ENCODE measurements around the gene CCL11. TPM values are rescaled to one million over a fixed set of nuclear protein-coding genes. Genes with fewer than 3 reads are reported as not detected.

Gene CCL11
- total RNA-seq (2021; ENCODE audit: unreplicated experiment) (not detected), Bru-seq, nascent RNA (not detected), BruChase-seq, experiment 1, labeled RNA remaining after a 2-hour chase (not detected), BruChase-seq, experiment 2, labeled RNA remaining after a 6-hour chase (not detected)
- not detected for polyA plus RNA-seq (2012; ENCODE audit: insufficient read length)
- long read RNA-seq, result 0 reads

DNA sequence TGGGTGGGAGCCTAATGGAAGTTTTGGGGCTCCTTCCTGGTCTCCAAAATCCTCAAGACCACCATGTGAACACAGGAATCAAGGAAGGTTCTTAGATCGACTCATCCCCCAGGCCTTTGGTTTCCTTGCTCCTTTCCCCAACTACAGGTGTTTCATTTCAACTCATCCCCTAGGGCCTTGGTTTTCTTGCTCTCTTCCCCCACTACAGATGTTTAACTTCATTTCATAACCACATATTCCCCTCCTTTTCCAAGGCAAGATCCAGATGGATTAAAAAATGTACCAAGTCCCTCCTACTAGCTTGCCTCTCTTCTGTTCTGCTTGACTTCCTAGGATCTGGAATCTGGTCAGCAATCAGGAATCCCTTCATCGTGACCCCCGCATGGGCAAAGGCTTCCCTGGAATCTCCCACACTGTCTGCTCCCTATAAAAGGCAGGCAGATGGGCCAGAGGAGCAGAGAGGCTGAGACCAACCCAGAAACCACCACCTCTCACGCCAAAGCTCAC is at the start of gene CCL11:
Gene CCL11 (plus strand): TSS at position 457 of the 507 bp plus-strand sequence. CDS start 67 bp downstream, outside the sequence.
- DNase-seq (ENCODE audit: low read depth, low spot score) (no peak), ATAC-seq (no peak)
- H3K36me3 ChIP-seq (ENCODE audit: control insufficient read depth, insufficient read depth, low read length), result no peaks in the 10 kb centered on the region
- CTCF ChIA-PET, result no interaction called here
- no peaks in the 10 kb centered on the region for H3K27me3 ChIP-seq (ENCODE audit: control insufficient read depth, insufficient read depth, low read length)
- no peaks in the 10 kb centered on the region for H3K9me3 ChIP-seq (ENCODE audit: control insufficient read depth, insufficient read depth, low read depth, low read length)
- in situ Hi-C loops (cut with HindIII; ENCODE audit: low pct_unique_long_range_greater_than_20kb, low sequenced_read_pairs) (no loop called here), intact Hi-C loops (cut with micrococcal nuclease; ENCODE audit: unreplicated experiment) (no loop called here)
- BruUV-seq (replicated peaks), result no TSS peak
- no peak within 1 kb of the TSS for H3K4me3 ChIP-seq (ENCODE audit: low read depth in 2 of 2, low read length in 2 of 2)
- no peak for TF ChIP-seq REST (IDR thresholded peaks at IDR 0.05; ENCODE audit: insufficient read depth in 1 of 2, low read depth in 2 of 2, low read length in 1 of 2)
- no peak for TF ChIP-seq SIN3A (IDR thresholded peaks at IDR 0.05; ENCODE audit: borderline replicate concordance, insufficient read depth, low read depth, low read length)
- no peak for TF ChIP-seq CTCF (IDR thresholded peaks at IDR 0.05)
- no peak for TF ChIP-seq TCF7L2 (IDR thresholded peaks at IDR 0.05; ENCODE audit: low read depth, low read length)
- TF ChIP-seq POLR2AphosphoS5 (IDR thresholded peaks at IDR 0.05; ENCODE audit: low read depth, low read length), result no peak
- H3K27ac ChIP-seq (ENCODE audit: low read length), result no peak within 1 kb of the TSS
- POLR2A ChIA-PET, result no interaction called here
- H3K4me1 ChIP-seq (ENCODE audit: control insufficient read depth, insufficient read depth, low read length), result no peaks in the 10 kb centered on the region

DNA sequence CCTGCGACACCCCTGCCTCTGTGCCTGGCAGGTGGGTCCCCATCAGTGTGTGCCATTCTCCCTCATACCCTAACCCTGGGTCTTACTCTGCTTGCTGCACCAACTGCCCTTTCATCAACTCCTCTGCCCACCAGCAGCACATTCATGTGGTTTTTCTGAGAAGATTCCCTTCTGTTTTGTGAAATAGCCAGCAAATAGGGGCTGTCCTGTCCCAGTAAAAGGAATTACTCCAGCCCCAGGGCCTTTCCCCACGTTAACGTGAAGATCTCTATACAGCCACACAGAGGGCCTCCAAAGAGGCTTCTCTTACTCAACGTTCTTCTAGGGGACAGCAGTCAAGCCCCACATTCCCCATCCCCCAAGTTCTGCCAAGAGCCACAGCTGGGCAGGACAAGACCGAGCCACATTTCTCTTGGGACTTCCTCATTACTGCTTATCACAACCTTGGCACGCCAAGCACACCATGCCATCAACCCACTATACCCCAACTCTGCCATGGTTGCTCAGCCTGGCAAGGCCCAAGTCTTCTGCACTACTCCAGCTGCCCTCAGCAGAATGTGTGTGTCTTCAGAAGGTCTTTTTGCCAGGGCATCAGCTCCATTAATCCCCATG is 49.2 kb upstream of the CCL11 start:
- in situ Hi-C loops (cut with HindIII; ENCODE audit: low pct_unique_long_range_greater_than_20kb, low sequenced_read_pairs), result no loop called here
- no peak for TF ChIP-seq POLR2AphosphoS5 (IDR thresholded peaks at IDR 0.05; ENCODE audit: low read depth, low read length)
- H3K9me3 ChIP-seq (ENCODE audit: control insufficient read depth, insufficient read depth, low read depth, low read length), result no peaks in the 10 kb centered on the region
- DNase-seq (ENCODE audit: low read depth, low spot score) (no peak), ATAC-seq (no peak)
- intact Hi-C loops (cut with micrococcal nuclease; ENCODE audit: unreplicated experiment), result no loop called here
- H3K4me3 ChIP-seq (ENCODE audit: low read depth in 2 of 2, low read length in 2 of 2), result no peak overlapping the region
- H3K27me3 ChIP-seq (ENCODE audit: control insufficient read depth, insufficient read depth, low read length), result no peaks in the 10 kb centered on the region
- ChIA-PET CTCF (interaction anchor here (1.4 kb wide), 1 partner anchor 36 kb away, joined by 3 read pairs; no protein-coding TSS in a partner anchor), POLR2A (no interaction called here)
- H3K4me1 ChIP-seq (ENCODE audit: control insufficient read depth, insufficient read depth, low read length), result peaks cover 44% of the 10 kb centered on the region
- H3K27ac ChIP-seq (ENCODE audit: low read length), result peak overlapping the region; percentile 78
- BruUV-seq (replicated peaks), result no TSS peak
- H3K36me3 ChIP-seq (ENCODE audit: control insufficient read depth, insufficient read depth, low read length), result no peaks in the 10 kb centered on the region

DNA sequence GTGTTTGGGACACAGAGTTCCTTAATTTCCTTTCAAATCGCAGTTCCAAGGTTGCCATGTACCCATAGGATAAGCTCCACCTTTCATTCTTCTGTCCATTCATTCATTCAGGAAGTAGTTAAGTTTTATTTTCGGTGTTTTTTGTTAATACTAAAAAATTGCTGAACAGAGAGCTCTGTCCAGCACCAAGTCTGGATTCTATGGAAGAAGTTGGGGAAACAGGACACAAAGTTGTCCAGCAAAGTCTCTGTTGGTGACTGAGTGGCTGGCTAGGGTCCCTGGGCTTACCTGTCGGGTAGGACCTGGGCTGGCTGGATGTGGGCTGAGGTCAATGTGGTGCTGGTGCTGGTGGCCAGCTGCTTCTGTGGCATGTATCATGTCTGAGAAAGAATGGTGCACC is 48.1 kb upstream of the CCL11 start:
- ChIA-PET POLR2A (no interaction called here), CTCF (interaction anchor here (1.8 kb wide), 1 partner anchor 124 kb away, joined by 7 read pairs; no protein-coding TSS in a partner anchor)
- intact Hi-C loops (cut with micrococcal nuclease; ENCODE audit: unreplicated experiment), result no loop called here
- peak overlapping the region; percentile 78 for H3K27ac ChIP-seq (ENCODE audit: low read length)
- ATAC-seq (no peak), DNase-seq (ENCODE audit: low read depth, low spot score) (no peak)
- TF ChIP-seq SIN3A (IDR thresholded peaks at IDR 0.05; ENCODE audit: borderline replicate concordance, insufficient read depth, low read depth, low read length) (no peak), REST (IDR thresholded peaks at IDR 0.05; ENCODE audit: insufficient read depth in 1 of 2, low read depth in 2 of 2, low read length in 1 of 2) (peak; percentile 51 to 65; a peak in 3 of 4 replicates)
- peaks cover 47% of the 10 kb centered on the region for H3K4me1 ChIP-seq (ENCODE audit: control insufficient read depth, insufficient read depth, low read length)
- BruUV-seq (replicated peaks), result no TSS peak
- H3K4me3 ChIP-seq (ENCODE audit: low read depth in 2 of 2, low read length in 2 of 2), result no peak overlapping the region
- in situ Hi-C loops (cut with HindIII; ENCODE audit: low pct_unique_long_range_greater_than_20kb, low sequenced_read_pairs), result no loop called here
- H3K9me3 ChIP-seq (ENCODE audit: control insufficient read depth, insufficient read depth, low read depth, low read length), result no peaks in the 10 kb centered on the region
- H3K36me3 ChIP-seq (ENCODE audit: control insufficient read depth, insufficient read depth, low read length), result no peaks in the 10 kb centered on the region
- no peaks in the 10 kb centered on the region for H3K27me3 ChIP-seq (ENCODE audit: control insufficient read depth, insufficient read depth, low read length)

Data from Panc1 (cell line).